A673 (cell line): Measurements from ENCODE around the gene CYP2D6. TPM values are rescaled to one million over a fixed set of nuclear protein-coding genes. Genes with fewer than 3 reads are reported as not detected.

ENCODE experiments used
- BruUV-seq: library from RNA; stranded (reverse); fragments of 400-500 nt; replicated peaks from 2 replicates; lab custom pipeline; 2021; lab: Mats Ljungman, UMichigan
- CTCF ChIA-PET: fragments of 300-600 bp; sonication (Branson Sonifier 250); formaldehyde crosslinking; loops from one replicate; lab custom pipeline; 2022; ENCODE audit warnings: antibody characterized with exemption; lab: Charles Lee
- POLR2A ChIA-PET: fragments of 300-600 bp; sonication (Branson Sonifier 250); formaldehyde crosslinking; loops from one replicate; lab custom pipeline; 2022; ENCODE audit warnings: antibody characterized with exemption; ENCODE audit not compliant: low non-redundant PET; lab: Charles Lee
- DNase-seq: peaks from one replicate; pipeline ENCODE4 v3.0.0-alpha.2; 2015; ENCODE audit warnings: low spot score
- H3K27ac ChIP-seq: fragments of 200-600 bp; sonication (generic); 2 replicates; pipeline ENCODE4 v1.5.1; 2016; ENCODE audit warnings: mixed run types, low read depth, mild to moderate bottlenecking, mixed read lengths, antibody characterized with exemption, low read length; ENCODE audit not compliant: poor library complexity, severe bottlenecking
- H3K27me3 ChIP-seq: fragments of 200-600 bp; sonication (generic); replicated peaks from 2 replicates; pipeline ENCODE4 v1.6.1; 2017; ENCODE audit warnings: mixed run types, low read depth, mild to moderate bottlenecking, mixed read lengths, antibody characterized with exemption, low read length; ENCODE audit not compliant: insufficient read depth, poor library complexity
- H3K36me3 ChIP-seq: fragments of 200-600 bp; sonication (generic); 2 replicates; pipeline ENCODE4 v1.6.1; 2016; ENCODE audit warnings: mixed run types, mild to moderate bottlenecking, mixed read lengths, antibody characterized with exemption, low read length; ENCODE audit not compliant: insufficient read depth, poor library complexity, severe bottlenecking
- H3K4me1 ChIP-seq: fragments of 200-600 bp; sonication (generic); 2 replicates; pipeline ENCODE4 v1.6.1; 2017; ENCODE audit warnings: mixed run types, mild to moderate bottlenecking, mixed read lengths, antibody characterized with exemption, low read length; ENCODE audit not compliant: insufficient read depth, poor library complexity, severe bottlenecking
- H3K4me3 ChIP-seq: fragments of 200-600 bp; sonication (generic); 2 replicates; pipeline ENCODE4 v1.5.1; 2016; ENCODE audit warnings: low read depth, mixed run types, mild to moderate bottlenecking, mixed read lengths, low read length; ENCODE audit not compliant: poor library complexity, severe bottlenecking
- H3K9me3 ChIP-seq: fragments of 200-600 bp; sonication (generic); 2 replicates; pipeline ENCODE4 v1.6.1; 2016; ENCODE audit warnings: mixed run types, low read depth, mild to moderate bottlenecking, mixed read lengths, antibody characterized with exemption, low read length; ENCODE audit not compliant: poor library complexity, severe bottlenecking
- EZH2 ChIP-seq: fragments of 200-600 bp; sonication (generic); IDR thresholded peaks from 2 replicates; pipeline ENCODE4 v1.6.1; 2017; ENCODE audit warnings: borderline replicate concordance, low read depth, mild to moderate bottlenecking, mixed read lengths, antibody characterized with exemption, low read length; ENCODE audit not compliant: poor library complexity, severe bottlenecking
- intact Hi-C: fragments of 100-400 bp; cut with micrococcal nuclease; formaldehyde crosslinking; loops from one replicate; pipeline ENCODE4 v1.10.0; 2022; ENCODE audit not compliant: unreplicated experiment
- total RNA-seq: library from RNA; stranded (reverse); gene quantifications from 2 replicates; pipeline ENCODE4 v1.2.3, GENCODE V29; 2021
- TF ChIP-seq, protein P1 (sequence below): fragments of 300-800, 200-600 bp; sonication (generic); conservative IDR thresholded peaks from 2 replicates; pipeline ENCODE4 v1.5.1; 2017; ENCODE audit warnings: low read depth, mild to moderate bottlenecking, antibody characterized with exemption, low read length, moderate library complexity, mixed read lengths

The CYP2D6 gene
- total RNA-seq, 1 experiment from 2014 or later: 2.4 TPM

- TF ChIP-seq, protein P1, sequence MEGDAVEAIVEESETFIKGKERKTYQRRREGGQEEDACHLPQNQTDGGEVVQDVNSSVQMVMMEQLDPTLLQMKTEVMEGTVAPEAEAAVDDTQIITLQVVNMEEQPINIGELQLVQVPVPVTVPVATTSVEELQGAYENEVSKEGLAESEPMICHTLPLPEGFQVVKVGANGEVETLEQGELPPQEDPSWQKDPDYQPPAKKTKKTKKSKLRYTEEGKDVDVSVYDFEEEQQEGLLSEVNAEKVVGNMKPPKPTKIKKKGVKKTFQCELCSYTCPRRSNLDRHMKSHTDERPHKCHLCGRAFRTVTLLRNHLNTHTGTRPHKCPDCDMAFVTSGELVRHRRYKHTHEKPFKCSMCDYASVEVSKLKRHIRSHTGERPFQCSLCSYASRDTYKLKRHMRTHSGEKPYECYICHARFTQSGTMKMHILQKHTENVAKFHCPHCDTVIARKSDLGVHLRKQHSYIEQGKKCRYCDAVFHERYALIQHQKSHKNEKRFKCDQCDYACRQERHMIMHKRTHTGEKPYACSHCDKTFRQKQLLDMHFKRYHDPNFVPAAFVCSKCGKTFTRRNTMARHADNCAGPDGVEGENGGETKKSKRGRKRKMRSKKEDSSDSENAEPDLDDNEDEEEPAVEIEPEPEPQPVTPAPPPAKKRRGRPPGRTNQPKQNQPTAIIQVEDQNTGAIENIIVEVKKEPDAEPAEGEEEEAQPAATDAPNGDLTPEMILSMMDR: no peak
- no peak for TF ChIP-seq EZH2
- no peak overlapping the region for H3K4me3 ChIP-seq
- DNase-seq: no peak
- intact Hi-C loops: no loop called here
- no peak overlapping the region for H3K27ac ChIP-seq
- no peaks in the 10 kb centered on the region for H3K9me3 ChIP-seq
- H3K4me1 ChIP-seq: peaks cover 11% of the 10 kb centered on the region
- CTCF ChIA-PET: no interaction called here
- no peaks in the 10 kb centered on the region for H3K27me3 ChIP-seq
- peaks cover 14% of the 10 kb centered on the region for H3K36me3 ChIP-seq
- POLR2A ChIA-PET: no interaction called here
- BruUV-seq: no TSS peak
Observed at GRCh38 chr22:42167066-42167465, 36.5 kb upstream of the CYP2D6 start.

DNA sequence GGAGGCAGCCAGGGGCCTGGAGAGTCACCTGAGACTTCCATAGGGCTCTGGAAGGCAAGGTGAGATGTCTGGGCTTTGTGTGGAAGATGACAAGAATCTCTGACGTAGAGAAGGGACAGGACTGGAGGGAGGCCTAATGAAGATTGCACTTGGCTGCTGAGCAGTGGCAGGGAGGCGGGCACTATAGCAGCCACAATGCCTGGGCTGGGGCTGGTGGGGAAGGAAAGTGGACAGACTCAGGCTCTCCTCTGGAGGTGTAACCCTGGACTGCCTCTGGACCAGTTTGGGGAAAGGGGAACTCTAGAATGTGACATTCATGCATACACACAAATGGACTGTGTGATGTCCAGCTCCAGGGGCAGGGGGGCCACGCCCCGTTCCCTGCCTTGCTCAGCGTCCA, 34.3 kb upstream of the CYP2D6 start:
- DNase-seq: no peak
- no peak for TF ChIP-seq EZH2
- TF ChIP-seq, protein P1: no peak
- H3K4me1 ChIP-seq: no peaks in the 10 kb centered on the region
- ChIA-PET CTCF (no interaction called here), POLR2A (no interaction called here)
- no peak overlapping the region for H3K27ac ChIP-seq
- H3K27me3 ChIP-seq: no peaks in the 10 kb centered on the region
- no peaks in the 10 kb centered on the region for H3K9me3 ChIP-seq
- no peak overlapping the region for H3K4me3 ChIP-seq
- no TSS peak for BruUV-seq
- intact Hi-C loops: no loop called here
- peaks cover 14% of the 10 kb centered on the region for H3K36me3 ChIP-seq

DNA sequence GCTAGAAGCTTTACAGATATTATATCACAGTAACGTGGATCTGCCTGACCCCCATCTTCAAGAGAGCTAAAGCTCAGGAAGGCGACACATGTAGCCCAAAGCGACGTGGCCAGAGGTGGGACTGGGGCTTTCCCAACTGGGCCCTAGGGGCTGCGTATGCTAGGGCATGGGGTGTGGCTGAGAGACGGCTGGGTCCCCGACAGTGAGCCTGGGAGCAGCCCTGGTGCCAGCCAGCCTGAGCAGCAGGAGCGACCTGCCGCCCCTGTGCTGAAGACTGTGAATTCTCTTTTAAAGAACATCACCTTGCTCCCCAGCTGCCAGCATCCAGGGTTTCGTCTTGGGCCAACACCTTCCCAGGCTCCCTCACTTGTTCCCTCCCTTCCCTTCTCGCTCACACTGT, 32.9 kb upstream of the CYP2D6 start:
- Histone ChIP-seq H3K36me3 (peaks cover 7% of the 10 kb centered on the region), H3K4me3 (no peak overlapping the region), H3K4me1 (no peaks in the 10 kb centered on the region), H3K27ac (no peak overlapping the region), H3K27me3 (no peaks in the 10 kb centered on the region), H3K9me3 (no peaks in the 10 kb centered on the region)
- no TSS peak for BruUV-seq
- no peak for DNase-seq
- TF ChIP-seq EZH2: no peak
- TF ChIP-seq, protein P1: no peak
- intact Hi-C loops: no loop called here
- ChIA-PET CTCF (interaction anchor here (0.6 kb wide), 1 partner anchor 9 kb away, joined by 4 read pairs; no protein-coding TSS in a partner anchor), POLR2A (no interaction called here)
